ENCODE results near the gene ATE1.

DNA sequence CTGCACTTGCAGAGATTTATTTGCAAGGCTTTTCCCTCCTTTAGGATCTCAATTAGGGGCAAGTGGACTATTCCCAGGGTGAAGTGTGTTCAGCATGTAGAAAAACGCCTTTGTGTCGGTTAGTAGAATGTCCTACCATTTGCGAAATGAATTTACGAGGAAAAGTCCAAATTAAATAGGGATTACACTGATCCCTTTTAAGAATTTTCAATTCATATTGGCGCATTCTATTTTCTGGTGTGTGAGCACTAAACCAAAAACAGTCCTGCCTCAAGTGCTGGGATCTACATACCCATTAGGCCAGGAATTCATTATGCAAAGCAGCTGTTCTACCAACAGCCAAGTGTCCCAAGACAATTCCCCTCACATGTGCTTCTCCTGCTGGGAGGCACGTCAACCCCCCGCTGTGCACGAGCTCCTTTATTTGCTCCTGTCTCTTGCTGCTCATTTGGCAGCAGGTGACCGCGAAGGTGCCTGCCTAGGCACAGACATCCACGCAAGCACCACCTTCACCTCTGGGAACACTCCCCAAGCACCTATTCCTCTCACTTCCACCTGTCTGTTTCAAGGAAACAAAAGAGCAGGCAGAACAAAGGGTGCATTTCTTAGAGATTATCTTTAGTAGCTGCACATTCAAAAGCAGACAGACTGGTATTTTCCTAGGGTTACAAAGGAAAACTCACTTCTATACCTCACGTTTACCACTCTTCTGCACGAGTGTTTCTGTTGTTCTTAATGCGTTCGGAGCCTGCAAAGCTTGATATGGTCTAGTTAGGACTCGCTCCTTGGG, 195.0 kb downstream of the ATE1 start:
- no peak for TF ChIP-seq CTCF (IDR thresholded peaks at IDR 0.05)
- TF ChIP-seq EZH2 (IDR thresholded peaks at IDR 0.05; ENCODE audit: borderline replicate concordance, insufficient read depth, low read depth, low read length, poor library complexity, severe bottlenecking) = no peak

Data from B cell (primary cell).